OCI-LY1 (cell line): ENCODE data around the gene PLXNA1.

Experiments used
- H2AFZ ChIP-seq: fragments of 200-600 bp; sonication (generic), shearing (Covaris generic); 2 replicates; pipeline ENCODE4 v1.6.0; 2014; ENCODE audit warnings: antibody characterized with exemption, mild to moderate bottlenecking, low read length
- H3F3A ChIP-seq: fragments of 200-600 bp; sonication (generic), shearing (Covaris generic); 2 replicates; pipeline ENCODE4 v1.6.0; 2014; ENCODE audit warnings: mild to moderate bottlenecking, antibody characterized with exemption, low read length, moderate library complexity; ENCODE audit not compliant: insufficient read depth
- H3K27ac ChIP-seq: fragments of 200-600 bp; sonication (generic); 2 replicates; pipeline ENCODE4 v1.5.1; 2014; ENCODE audit warnings: low read length, mixed run types, mild to moderate bottlenecking, low read depth; ENCODE audit not compliant: poor library complexity, severe bottlenecking
- H3K27me3 ChIP-seq: fragments of 200-600 bp; sonication (generic); 2 replicates; pipeline ENCODE4 v1.6.0; 2014; ENCODE audit warnings: antibody characterized with exemption, mild to moderate bottlenecking, low read length, moderate library complexity; ENCODE audit not compliant: insufficient read depth
- H3K36me3 ChIP-seq: fragments of 200-600 bp; sonication (generic); 2 replicates; pipeline ENCODE4 v1.6.1; 2014; ENCODE audit warnings: mild to moderate bottlenecking, antibody characterized with exemption, low read length, moderate library complexity, mixed read lengths; ENCODE audit not compliant: insufficient read depth
- H3K4me1 ChIP-seq: fragments of 200-600 bp; sonication (generic); 2 replicates; pipeline ENCODE4 v1.5.1; 2014; ENCODE audit warnings: mild to moderate bottlenecking, low read length, moderate library complexity; ENCODE audit not compliant: insufficient read depth, severe bottlenecking
- H3K4me2 ChIP-seq: fragments of 200-600 bp; sonication (generic), shearing (Covaris generic); 2 replicates; pipeline ENCODE4 v1.6.1; 2014; ENCODE audit warnings: low read length
- H3K4me3 ChIP-seq: fragments of 200-600 bp; sonication (generic); 2 replicates; pipeline ENCODE4 v1.5.1; 2014; ENCODE audit warnings: low read length, low read depth, mild to moderate bottlenecking, mixed read lengths; ENCODE audit not compliant: poor library complexity, severe bottlenecking
- H3K79me2 ChIP-seq: fragments of 200-600 bp; shearing (Covaris generic); 2 replicates; pipeline ENCODE4 v1.6.1; 2016; ENCODE audit warnings: mixed run types, low read length, mixed read lengths; ENCODE audit not compliant: insufficient read depth
- H3K9ac ChIP-seq: fragments of 200-600 bp; sonication (generic), shearing (Covaris generic); 2 replicates; pipeline ENCODE4 v1.6.1; 2014; ENCODE audit warnings: mild to moderate bottlenecking, low read length, mixed read lengths
- H3K9me2 ChIP-seq: fragments of 200-600 bp; sonication (generic), shearing (Covaris generic); 2 replicates; pipeline ENCODE4 v1.6.1; 2014; ENCODE audit warnings: low read depth, mild to moderate bottlenecking, low read length, mixed read lengths
- H3K9me3 ChIP-seq: fragments of 200-600 bp; shearing (Covaris generic); 2 replicates; pipeline ENCODE4 v1.6.1; 2014; ENCODE audit warnings: low read length, mixed read lengths
- H4K20me1 ChIP-seq: fragments of 200-600 bp; sonication (generic), shearing (Covaris generic); 2 replicates; pipeline ENCODE4 v1.6.0; 2016; ENCODE audit warnings: mild to moderate bottlenecking, low read length; ENCODE audit not compliant: insufficient read depth
- EZH2 ChIP-seq: fragments of 200-600 bp; sonication (generic), shearing (Covaris generic); IDR thresholded peaks from 2 replicates; pipeline ENCODE4 v1.8.0; 2017; ENCODE audit warnings: borderline replicate concordance, mixed run types, mild to moderate bottlenecking, antibody characterized with exemption, low read length, moderate library complexity, mixed read lengths
- TF ChIP-seq, protein P1 (sequence below): fragments of 200-600 bp; sonication (generic), shearing (Covaris generic); IDR thresholded peaks from 2 replicates; pipeline ENCODE4 v1.5.1; 2017; ENCODE audit warnings: mild to moderate bottlenecking, antibody characterized with exemption, low read length, moderate library complexity, mixed read lengths

PLXNA1 gene

DNA sequence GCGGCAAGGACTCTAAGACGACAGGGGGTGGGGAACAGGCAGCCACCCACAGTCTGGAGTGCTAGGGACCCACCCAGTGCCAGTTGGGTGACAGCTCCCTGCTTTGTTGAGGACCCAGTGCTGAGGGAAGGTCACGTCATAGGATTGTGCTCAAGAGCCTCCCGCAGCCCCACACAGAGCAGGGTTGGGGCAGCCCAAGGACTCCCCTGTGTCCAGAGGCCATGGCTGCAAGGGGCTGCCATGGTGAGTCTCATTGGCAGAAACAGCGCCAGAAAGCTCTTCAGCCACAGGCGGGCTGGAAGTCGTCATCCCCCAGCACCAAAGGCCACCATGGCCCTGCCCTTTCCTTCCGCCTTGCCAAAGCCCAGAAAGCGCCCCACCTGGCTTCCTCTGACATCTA, 37.0 kb upstream of the PLXNA1 start:
- no peaks in the 10 kb centered on the region for H3F3A ChIP-seq
- H3K27me3 ChIP-seq, result no peaks in the 10 kb centered on the region
- H3K9me3 ChIP-seq, result no peaks in the 10 kb centered on the region
- H2AFZ ChIP-seq, result no peak overlapping the region
- H3K36me3 ChIP-seq, result no peaks in the 10 kb centered on the region
- no peaks in the 10 kb centered on the region for H3K9me2 ChIP-seq
- H3K79me2 ChIP-seq, result no peaks in the 10 kb centered on the region
- H3K27ac ChIP-seq, result no peak overlapping the region
- H3K9ac ChIP-seq, result no peak overlapping the region
- TF ChIP-seq EZH2, result no peak
- TF ChIP-seq, protein P1, sequence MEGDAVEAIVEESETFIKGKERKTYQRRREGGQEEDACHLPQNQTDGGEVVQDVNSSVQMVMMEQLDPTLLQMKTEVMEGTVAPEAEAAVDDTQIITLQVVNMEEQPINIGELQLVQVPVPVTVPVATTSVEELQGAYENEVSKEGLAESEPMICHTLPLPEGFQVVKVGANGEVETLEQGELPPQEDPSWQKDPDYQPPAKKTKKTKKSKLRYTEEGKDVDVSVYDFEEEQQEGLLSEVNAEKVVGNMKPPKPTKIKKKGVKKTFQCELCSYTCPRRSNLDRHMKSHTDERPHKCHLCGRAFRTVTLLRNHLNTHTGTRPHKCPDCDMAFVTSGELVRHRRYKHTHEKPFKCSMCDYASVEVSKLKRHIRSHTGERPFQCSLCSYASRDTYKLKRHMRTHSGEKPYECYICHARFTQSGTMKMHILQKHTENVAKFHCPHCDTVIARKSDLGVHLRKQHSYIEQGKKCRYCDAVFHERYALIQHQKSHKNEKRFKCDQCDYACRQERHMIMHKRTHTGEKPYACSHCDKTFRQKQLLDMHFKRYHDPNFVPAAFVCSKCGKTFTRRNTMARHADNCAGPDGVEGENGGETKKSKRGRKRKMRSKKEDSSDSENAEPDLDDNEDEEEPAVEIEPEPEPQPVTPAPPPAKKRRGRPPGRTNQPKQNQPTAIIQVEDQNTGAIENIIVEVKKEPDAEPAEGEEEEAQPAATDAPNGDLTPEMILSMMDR, result no peak
- H3K4me3 ChIP-seq, result no peak overlapping the region
- H3K4me2 ChIP-seq, result no peak overlapping the region
- H4K20me1 ChIP-seq, result no peaks in the 10 kb centered on the region
- H3K4me1 ChIP-seq, result no peaks in the 10 kb centered on the region

DNA sequence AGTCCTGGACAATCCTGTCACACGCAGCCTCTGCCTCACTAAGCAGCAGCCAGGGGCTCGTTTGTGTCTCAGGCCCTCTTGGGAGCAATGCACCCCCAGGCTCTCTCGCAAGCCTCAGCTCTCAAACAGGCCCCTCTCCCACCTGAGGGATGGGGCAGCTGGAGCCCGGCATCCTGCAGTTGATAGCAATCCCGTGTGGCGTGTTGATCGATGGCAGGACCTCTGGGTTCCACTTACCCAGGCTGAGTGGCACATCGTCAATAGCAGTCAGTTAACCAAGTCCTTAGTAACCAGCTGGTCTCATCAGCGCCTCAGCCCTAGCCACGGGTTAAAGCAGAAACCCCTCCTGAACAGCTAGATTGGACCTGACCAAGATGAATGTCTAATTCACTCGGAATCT, 36.5 kb upstream of the PLXNA1 start:
- TF ChIP-seq, protein P1, result no peak
- TF ChIP-seq EZH2, result no peak
- Histone ChIP-seq H3K27me3 (no peaks in the 10 kb centered on the region), H3K9me3 (no peaks in the 10 kb centered on the region), H3K4me2 (no peak overlapping the region), H3K4me3 (no peak overlapping the region), H3K27ac (no peak overlapping the region), H3K36me3 (no peaks in the 10 kb centered on the region), H3K4me1 (no peaks in the 10 kb centered on the region), H3K9me2 (no peaks in the 10 kb centered on the region), H3K79me2 (no peaks in the 10 kb centered on the region), H2AFZ (no peak overlapping the region), H4K20me1 (no peaks in the 10 kb centered on the region), H3F3A (no peaks in the 10 kb centered on the region), H3K9ac (no peak overlapping the region)

DNA sequence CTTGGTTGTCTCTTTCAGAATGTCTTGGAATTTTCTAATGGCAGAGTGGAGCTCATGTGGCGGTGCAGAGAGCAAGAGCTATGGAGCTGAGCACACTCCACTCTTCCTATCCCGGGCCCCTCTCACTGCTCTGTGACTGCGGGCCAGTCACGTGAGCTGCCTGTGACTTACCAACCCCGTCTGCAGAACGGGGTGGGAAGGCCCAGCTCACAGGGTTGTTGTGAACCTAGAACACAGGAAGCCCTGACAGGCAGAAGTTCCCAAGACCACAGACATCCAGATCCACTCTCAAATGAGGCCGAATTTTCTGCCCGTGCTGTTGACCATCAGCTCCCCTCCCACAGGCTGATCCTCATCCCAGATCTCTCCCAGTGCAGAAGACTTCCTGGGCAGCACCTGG, 35.5 kb upstream of the PLXNA1 start:
- no peaks in the 10 kb centered on the region for H3F3A ChIP-seq
- no peak overlapping the region for H3K4me2 ChIP-seq
- no peak overlapping the region for H3K27ac ChIP-seq
- no peaks in the 10 kb centered on the region for H4K20me1 ChIP-seq
- H3K27me3 ChIP-seq, result no peaks in the 10 kb centered on the region
- H3K9me2 ChIP-seq, result no peaks in the 10 kb centered on the region
- H3K4me3 ChIP-seq, result no peak overlapping the region
- TF ChIP-seq, protein P1, result no peak
- no peak for TF ChIP-seq EZH2
- no peak overlapping the region for H3K9ac ChIP-seq
- H3K36me3 ChIP-seq, result no peaks in the 10 kb centered on the region
- no peaks in the 10 kb centered on the region for H3K4me1 ChIP-seq
- no peak overlapping the region for H2AFZ ChIP-seq
- H3K79me2 ChIP-seq, result no peaks in the 10 kb centered on the region
- no peaks in the 10 kb centered on the region for H3K9me3 ChIP-seq
